ENCODE data around the gene TCEAL5. TPM values are rescaled to one million over a fixed set of nuclear protein-coding genes. Genes with fewer than 3 reads are reported as not detected.
"Not testable (repeated sequence)": the region's sequence is repeated elsewhere in the genome, so short reads cannot be mapped to it uniquely, and the experiment has no call there.

TCEAL5 gene
- total RNA-seq, 6 donors from 2014 or later: 0.31 TPM; not detected in 5

DNA sequence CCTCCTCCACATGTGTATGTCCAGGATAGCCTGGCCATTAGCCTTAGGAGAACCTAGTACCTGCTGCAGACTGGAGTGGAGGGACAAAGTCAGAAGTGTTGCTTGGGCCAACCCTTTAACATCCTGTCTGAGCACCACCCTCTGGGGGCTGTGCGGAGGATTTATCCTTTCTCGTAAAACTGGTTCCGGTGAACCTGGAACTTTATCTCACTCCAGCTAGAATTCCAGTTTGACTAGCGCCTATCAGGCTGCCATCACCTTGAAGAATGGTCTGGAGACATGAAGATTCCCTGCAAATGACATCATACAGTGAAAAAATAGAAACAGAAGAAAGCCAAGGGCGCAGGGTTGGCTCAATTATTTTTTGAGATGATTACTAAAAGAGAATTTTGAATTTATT is 25.6 kb downstream of the TCEAL5 start:
- Histone ChIP-seq H3K27me3 (no peaks in the 10 kb centered on the region), H3K9me3 (no peaks in the 10 kb centered on the region), H3K27ac (no peak overlapping the region), H3K36me3 (peaks cover 0 to 4% (median 0%) of the 10 kb centered on the region in 4 donors), H3K4me3 (no peak overlapping the region), H3K4me1 (peaks cover 0 to 3% (median 0%) of the 10 kb centered on the region in 4 donors)
- TF ChIP-seq EP300 (IDR thresholded peaks at IDR 0.05) (no peak), POLR2AphosphoS5 (IDR thresholded peaks at IDR 0.05) (no peak), POLR2A (IDR thresholded peaks at IDR 0.05) (no peak)
- TF ChIP-seq, protein P1, sequence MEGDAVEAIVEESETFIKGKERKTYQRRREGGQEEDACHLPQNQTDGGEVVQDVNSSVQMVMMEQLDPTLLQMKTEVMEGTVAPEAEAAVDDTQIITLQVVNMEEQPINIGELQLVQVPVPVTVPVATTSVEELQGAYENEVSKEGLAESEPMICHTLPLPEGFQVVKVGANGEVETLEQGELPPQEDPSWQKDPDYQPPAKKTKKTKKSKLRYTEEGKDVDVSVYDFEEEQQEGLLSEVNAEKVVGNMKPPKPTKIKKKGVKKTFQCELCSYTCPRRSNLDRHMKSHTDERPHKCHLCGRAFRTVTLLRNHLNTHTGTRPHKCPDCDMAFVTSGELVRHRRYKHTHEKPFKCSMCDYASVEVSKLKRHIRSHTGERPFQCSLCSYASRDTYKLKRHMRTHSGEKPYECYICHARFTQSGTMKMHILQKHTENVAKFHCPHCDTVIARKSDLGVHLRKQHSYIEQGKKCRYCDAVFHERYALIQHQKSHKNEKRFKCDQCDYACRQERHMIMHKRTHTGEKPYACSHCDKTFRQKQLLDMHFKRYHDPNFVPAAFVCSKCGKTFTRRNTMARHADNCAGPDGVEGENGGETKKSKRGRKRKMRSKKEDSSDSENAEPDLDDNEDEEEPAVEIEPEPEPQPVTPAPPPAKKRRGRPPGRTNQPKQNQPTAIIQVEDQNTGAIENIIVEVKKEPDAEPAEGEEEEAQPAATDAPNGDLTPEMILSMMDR (IDR thresholded peaks at IDR 0.05): no peak
- no peak for ATAC-seq (ENCODE audit: low FRiP score in 2 of 2)
- no peak for DNase-seq
- WGBS, 2 donors: 63 to 80% methylated on average over 5 of the region's 5 CpGs

DNA sequence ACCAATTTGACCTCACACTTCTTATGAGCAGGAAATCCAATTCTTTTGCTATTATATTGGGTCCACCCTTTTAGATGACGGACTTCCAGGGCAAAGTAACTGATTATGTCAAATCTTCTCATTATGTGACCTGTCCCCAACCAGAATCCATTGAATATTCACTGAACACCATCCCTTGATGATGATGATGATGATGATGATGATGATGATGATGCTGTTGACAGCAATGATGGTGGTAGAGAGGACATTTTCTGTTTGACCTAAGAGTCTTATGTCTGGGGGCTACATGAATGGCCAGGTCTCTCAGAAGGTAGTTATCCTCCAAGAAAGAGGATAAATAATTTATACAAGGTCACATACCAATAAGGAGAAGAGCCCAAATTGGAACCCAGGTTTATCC is 26.7 kb downstream of the TCEAL5 start:
- ATAC-seq (ENCODE audit: low FRiP score in 2 of 2) (no peak), DNase-seq (no peak)
- Histone ChIP-seq H3K36me3 (peaks cover 0 to 4% (median 0%) of the 10 kb centered on the region in 4 donors), H3K4me3 (no peak overlapping the region), H3K27me3 (no peaks in the 10 kb centered on the region), H3K9me3 (no peaks in the 10 kb centered on the region), H3K27ac (no peak overlapping the region), H3K4me1 (peaks cover 0 to 3% (median 0%) of the 10 kb centered on the region in 4 donors)
- WGBS, 2 donors: 68 to 100% methylated on average over 1 of the region's 1 CpG
- no peak for TF ChIP-seq EP300 (IDR thresholded peaks at IDR 0.05)
- TF ChIP-seq, protein P1 (IDR thresholded peaks at IDR 0.05): no peak
- TF ChIP-seq POLR2A (IDR thresholded peaks at IDR 0.05): no peak
- TF ChIP-seq POLR2AphosphoS5 (IDR thresholded peaks at IDR 0.05): no peak

DNA sequence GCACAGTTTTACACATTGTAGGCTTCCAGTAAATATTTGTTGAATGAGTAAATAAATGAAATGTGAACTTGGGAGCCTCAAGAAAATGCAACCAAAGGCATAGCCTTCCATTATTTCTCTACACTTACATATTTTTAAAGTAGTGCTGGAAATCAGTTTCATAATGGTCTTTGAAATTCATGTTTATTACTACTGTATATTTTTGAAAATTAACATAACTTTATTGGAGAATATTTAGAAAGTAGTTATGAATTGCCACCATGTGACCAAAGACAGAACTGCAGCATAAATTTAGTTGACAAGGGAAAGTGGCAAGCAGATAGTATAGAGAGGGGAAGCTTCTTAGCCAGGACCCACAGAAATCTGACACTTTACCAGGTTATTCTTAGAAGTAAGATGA is 28.0 kb downstream of the TCEAL5 start:
- Histone ChIP-seq H3K27ac (no peak overlapping the region), H3K9me3 (no peaks in the 10 kb centered on the region), H3K4me1 (peaks cover 0 to 2% (median 0%) of the 10 kb centered on the region in 4 donors), H3K36me3 (peaks cover 0 to 4% (median 0%) of the 10 kb centered on the region in 4 donors), H3K27me3 (no peaks in the 10 kb centered on the region), H3K4me3 (no peak overlapping the region)
- DNase-seq (no peak), ATAC-seq (ENCODE audit: low FRiP score in 2 of 2) (no peak)
- TF ChIP-seq, protein P1 (IDR thresholded peaks at IDR 0.05): peak in 5 of 6 experiments; percentile 23 to 36 (median 32)
- TF ChIP-seq EP300 (IDR thresholded peaks at IDR 0.05) (no peak), POLR2A (IDR thresholded peaks at IDR 0.05) (no peak), POLR2AphosphoS5 (IDR thresholded peaks at IDR 0.05) (no peak)

DNA sequence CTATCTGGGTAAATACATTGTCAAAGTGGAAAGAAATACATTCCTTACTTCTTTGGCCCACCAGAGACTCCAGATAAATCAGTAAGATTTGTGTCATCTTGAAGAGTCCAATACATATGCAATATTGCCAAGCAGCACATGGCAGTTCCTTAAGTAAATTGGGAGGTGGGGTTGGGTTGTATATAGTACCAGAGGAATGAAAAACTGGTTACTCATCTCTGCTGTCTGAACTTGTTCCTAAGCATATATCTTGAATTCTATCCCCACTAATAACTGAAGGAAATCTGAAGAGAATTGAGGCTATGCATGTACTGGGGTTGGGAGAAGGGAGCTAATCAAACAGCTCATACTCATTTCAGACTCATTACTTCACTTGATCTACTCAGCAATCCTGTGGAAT is 36.4 kb downstream of the TCEAL5 start:
- no peak for TF ChIP-seq POLR2AphosphoS5 (IDR thresholded peaks at IDR 0.05)
- TF ChIP-seq, protein P1 (IDR thresholded peaks at IDR 0.05): no peak
- DNase-seq: no peak
- H3K36me3 ChIP-seq: no peaks in the 10 kb centered on the region
- no peaks in the 10 kb centered on the region for H3K4me1 ChIP-seq
- H3K4me3 ChIP-seq: no peak overlapping the region
- ATAC-seq (ENCODE audit: low FRiP score in 2 of 2): no peak
- no peak overlapping the region for H3K27ac ChIP-seq
- no peaks in the 10 kb centered on the region for H3K27me3 ChIP-seq
- no peaks in the 10 kb centered on the region for H3K9me3 ChIP-seq

DNA sequence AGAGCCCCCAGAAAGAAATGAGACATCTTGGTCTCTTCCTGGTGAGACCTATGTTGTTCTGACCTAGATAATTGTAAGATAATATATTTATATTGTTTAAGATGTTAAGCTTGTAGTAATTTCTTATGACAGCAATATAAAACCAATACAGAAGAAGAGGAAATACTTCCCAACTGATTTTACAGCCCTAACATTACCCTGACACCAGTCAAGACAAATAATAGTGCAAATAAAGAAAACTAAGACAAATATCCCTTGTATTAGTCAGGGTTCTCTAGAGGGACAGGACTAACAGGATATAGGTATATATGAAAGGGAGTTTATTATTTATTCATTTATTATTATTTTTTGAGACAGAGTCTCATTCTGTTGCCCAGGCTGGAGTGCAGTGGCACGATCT is 40.3 kb downstream of the TCEAL5 start:
- Histone ChIP-seq H3K36me3 (no peaks in the 10 kb centered on the region), H3K9me3 (no peaks in the 10 kb centered on the region), H3K4me1 (no peaks in the 10 kb centered on the region), H3K4me3 (no peak overlapping the region), H3K27ac (no peak overlapping the region), H3K27me3 (no peaks in the 10 kb centered on the region)
- no peak for TF ChIP-seq POLR2AphosphoS5 (IDR thresholded peaks at IDR 0.05)
- TF ChIP-seq, protein P1 (IDR thresholded peaks at IDR 0.05): no peak
- TF ChIP-seq EP300 (IDR thresholded peaks at IDR 0.05): no peak
- TF ChIP-seq POLR2A (IDR thresholded peaks at IDR 0.05): no peak
- 75 to 100% methylated on average over 1 of the region's 1 CpG for WGBS, 2 donors
- ATAC-seq (ENCODE audit: low FRiP score in 2 of 2): no peak
- DNase-seq: no peak

DNA sequence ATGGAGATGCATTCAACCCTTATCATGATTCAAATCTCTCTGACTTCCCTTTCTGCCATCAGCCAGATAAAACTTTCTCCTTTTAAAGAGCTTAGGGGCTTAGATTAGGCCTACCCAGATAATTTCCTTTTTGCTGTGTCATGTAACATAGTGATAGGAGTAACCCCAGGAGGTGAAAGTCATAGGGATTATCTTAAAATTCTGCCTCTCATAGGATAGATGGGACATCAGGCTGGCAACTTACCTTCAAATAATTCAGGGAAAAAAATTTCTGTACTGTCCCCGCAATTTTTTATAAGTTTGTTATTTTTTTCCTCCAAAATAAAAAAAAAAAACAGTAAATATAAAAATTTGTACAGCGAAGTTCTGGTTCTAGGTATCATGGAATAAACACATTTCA is 40.9 kb downstream of the TCEAL5 start:
- not testable (repeated sequence) for H3K4me1 ChIP-seq; ATAC-seq (ENCODE audit: low FRiP score in 2 of 2); H3K27me3 ChIP-seq; H3K9me3 ChIP-seq; H3K4me3 ChIP-seq; H3K36me3 ChIP-seq; H3K27ac ChIP-seq; DNase-seq
- 31 to 90% methylated on average over 2 of the region's 2 CpGs for WGBS, 2 donors
